K562 (cell line): ENCODE data around the gene RGS6.

Source experiments
- HINFP ChIP-seq: fragments of 450-650 bp; conservative IDR thresholded peaks from 2 replicates; pipeline ENCODE4 v1.6.1; 2016; ENCODE audit warnings: missing genetic modification characterization, low read depth, mild to moderate bottlenecking, control low read depth, missing compliant biosample characterization
- MAX ChIP-seq: sonication (generic); formaldehyde crosslinking; IDR thresholded peaks from 2 replicates; pipeline ENCODE4 v1.9.0; 2022; ENCODE audit warnings: mild to moderate bottlenecking, missing genetic modification reagents
- REST ChIP-seq, 2 experiments: fragments of 450-650 bp; formaldehyde crosslinking in 1 of 2; IDR thresholded peaks; 2 replicates each; pipeline versions ENCODE4 v1.4.0 to v1.6.1; 2014 to 2020; ENCODE audit warnings: mild to moderate bottlenecking in 2 of 2, borderline replicate concordance in 1 of 2, low read depth in 1 of 2
- TEAD4 ChIP-seq, 2 experiments: sonication (generic) in 1 of 2; formaldehyde crosslinking in 1 of 2; IDR thresholded peaks; 2 replicates each; pipeline versions ENCODE4 v1.6.1 to v1.8.0; 2012 to 2022; ENCODE audit warnings: borderline replicate concordance in 1 of 2, inconsistent platforms in 1 of 2, low read length in 1 of 2, mild to moderate bottlenecking in 1 of 2, missing genetic modification reagents in 1 of 2
- ZBTB8A ChIP-seq: fragments of 450-650 bp; IDR thresholded peaks from 2 replicates; pipeline ENCODE4 v1.6.1; 2018; ENCODE audit warnings: mild to moderate bottlenecking, moderate library complexity; ENCODE audit not compliant: partially characterized antibody

- no peak for TF ChIP-seq REST (IDR thresholded peaks at IDR 0.05; ENCODE audit: borderline replicate concordance)
- TF ChIP-seq REST (CRISPR knock-in tag; IDR thresholded peaks at IDR 0.05; ENCODE audit: low read depth): no peak
- TF ChIP-seq HINFP: no peak
- no peak for TF ChIP-seq MAX
- TF ChIP-seq ZBTB8A: no peak
- no peak for TF ChIP-seq TEAD4 (IDR thresholded peaks at IDR 0.05; ENCODE audit: low read length)
- no peak for TF ChIP-seq TEAD4 (CRISPR knock-in tag; IDR thresholded peaks at IDR 0.05; ENCODE audit: borderline replicate concordance)
These were observed 222.6 kb downstream of the RGS6 start for GRCh38 chr14:72154645-72155378.
